ENCODE measurements around the gene C5orf34.
"Not testable (repeated sequence)": the region's sequence is repeated elsewhere in the genome, so short reads cannot be mapped to it uniquely, and the experiment has no call there.

Gene C5orf34

GRCh38 chr5:43514816-43515677 lies at the start of gene C5orf34:
Gene C5orf34 (minus strand): TSS chr5:43515148. CDS start chr5:43509339, 5,809 bp downstream.
- peak; percentile 95 for DNase-seq

GRCh38 chr5:43564289-43564850 lies 49.4 kb upstream of the C5orf34 start:
- no peak for DNase-seq

DNA sequence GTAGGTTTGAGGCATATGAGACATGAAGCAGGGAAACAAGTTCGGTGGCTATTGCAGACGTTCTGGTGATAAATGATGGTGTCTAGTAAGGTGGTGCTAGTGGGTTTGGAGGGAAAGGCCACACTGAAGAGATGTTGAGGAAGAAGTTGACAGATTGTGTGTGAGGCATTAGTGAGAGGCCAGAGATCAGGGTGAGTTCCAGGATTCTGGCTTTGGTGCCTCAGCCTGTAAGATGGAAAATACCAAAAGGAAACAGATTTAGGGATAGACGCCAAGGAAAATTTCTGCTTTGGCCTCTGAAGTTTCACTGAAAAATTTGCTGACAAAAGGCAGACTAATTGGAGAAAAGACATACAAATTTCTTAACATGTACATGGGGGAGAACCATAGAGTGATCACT lies 48.4 kb upstream of the C5orf34 start:
- no peak for DNase-seq

DNA sequence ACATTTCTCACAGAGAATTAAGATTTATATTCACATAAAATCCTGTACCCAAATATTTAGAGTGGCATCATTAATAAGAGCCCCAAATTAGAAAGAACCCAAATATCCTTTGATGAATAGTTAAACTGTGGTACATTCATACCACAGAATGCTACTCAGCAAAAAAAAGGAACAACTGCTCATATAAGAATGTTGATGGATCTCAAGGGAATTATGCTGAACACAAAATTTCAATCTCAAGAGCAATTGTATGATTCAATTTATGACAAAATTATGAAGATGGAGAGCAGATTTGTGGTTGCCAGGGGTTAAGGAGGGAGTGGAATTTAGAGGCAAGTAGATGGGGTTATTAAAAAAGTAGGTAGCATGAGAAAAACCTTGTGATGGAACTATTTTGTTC lies 46.4 kb upstream of the C5orf34 start:
- DNase-seq: no peak

DNA sequence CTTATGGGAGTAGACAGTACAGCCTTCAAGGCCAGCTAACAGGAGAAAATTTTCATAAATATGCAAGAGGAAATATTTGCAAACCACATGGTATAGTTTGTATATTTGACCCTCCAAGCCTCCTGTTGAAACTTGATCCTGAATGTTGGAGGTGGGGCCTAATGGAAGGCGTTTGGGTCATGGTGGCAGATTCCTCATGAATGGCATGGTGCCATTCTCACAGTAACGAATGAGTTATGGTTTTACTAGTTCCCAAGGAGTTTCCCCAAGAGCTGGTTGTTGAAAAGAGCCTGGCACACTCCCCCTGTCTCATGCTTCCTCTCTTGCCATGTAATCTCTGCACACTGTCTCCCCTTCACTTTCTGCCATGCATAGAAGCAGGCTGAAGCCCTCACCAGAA lies 45.2 kb upstream of the C5orf34 start:
- DNase-seq: no peak

DNA sequence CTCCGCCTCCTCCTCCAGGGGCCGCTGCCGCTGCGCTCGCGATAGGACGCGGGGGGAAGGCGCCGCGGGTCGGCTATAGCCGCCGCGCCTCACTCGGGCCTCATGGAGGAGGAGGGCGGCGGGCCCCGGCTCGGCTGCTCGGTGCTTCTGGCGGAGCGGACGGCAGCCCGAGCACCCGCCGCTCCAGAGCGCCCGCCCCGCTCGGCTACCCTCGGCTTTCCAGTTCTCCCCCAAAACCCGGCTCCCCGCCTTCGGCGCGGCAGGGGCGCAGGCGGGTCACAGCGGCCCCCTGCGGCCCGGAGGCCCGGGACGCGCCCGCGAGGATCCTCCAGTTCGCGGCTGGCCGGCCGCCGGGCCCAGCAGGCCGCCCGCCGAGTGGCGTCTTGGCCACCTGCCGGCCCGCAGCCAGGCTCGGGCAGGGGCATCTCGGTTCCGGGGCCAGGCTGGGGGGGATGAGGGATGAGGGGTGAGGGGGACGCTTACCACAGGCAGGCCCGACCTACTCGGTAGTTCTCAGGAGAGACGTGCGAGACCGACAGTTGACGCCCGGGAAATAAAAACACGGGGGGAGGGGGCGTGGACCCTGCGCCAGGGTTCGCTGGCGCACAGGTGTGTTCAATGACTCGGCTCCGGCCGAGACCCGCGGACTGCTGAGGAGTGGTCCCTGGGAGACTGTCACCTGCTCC lies 42.1 kb upstream of the C5orf34 start, which contains the start of gene PAIP1:
TSS of gene PAIP1 (minus strand) at position 221 of the 686 bp plus-strand sequence. CDS start 231 bp downstream, outside the sequence.
- DNase-seq: peak; percentile 62

DNA sequence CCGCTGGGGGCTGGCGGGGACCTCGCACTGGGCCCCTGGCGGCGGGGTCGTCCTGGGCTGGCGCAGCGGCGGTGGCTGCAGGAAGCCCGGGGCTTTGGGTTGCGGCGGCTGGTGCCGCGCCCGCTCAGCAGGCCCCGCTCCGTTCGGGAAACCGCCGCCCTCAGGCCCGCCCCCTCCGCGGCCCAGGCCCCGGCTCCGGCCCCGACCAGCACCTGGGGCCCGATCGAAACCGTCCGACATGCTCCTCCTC lies 41.6 kb upstream of the C5orf34 start:
- DNase-seq: not testable (repeated sequence)

- peak; percentile 38 for DNase-seq
These were observed 41.1 kb upstream of the C5orf34 start for GRCh38 chr5:43555895-43556606.

DNA sequence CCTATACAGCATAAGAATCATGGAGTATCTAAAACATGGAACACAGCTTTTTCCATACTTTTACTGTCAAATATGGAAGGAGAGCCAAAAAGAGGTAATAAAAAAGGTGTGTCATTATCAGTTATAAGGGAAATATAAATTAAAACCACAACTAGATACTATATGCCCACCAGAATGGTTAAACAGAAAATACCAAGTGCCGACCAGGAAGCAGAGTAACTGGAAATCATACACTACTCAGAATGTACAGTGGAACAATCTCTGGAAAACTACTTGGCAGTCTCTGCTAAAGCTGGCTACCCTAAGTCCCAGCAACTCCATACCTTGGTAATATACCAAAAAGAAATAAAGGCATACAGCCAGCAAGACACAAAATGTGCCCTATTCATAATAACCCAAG lies 39.5 kb upstream of the C5orf34 start:
- DNase-seq: no peak

- no peak for DNase-seq
These were observed 38.4 kb upstream of the C5orf34 start for GRCh38 chr5:43553381-43553780.

DNA sequence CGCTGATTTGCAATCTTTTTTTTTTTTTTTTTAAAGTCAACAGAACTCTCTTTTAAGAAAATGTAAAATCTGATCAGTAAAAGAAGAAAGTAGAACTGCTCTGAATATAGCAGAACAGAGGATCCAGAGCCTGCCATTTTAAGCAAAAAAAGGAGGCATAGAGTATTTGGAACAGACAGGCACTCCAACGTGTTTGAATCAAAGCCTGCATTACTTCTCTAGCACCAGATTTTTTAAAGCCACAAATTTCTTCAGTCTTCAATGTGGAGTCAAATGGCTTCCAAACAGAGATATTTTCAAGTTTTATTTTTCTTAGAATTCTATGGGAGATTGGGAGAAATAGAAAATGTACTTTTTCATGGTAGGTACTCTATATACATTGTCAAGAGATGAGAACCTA lies 36.8 kb upstream of the C5orf34 start:
- DNase-seq: no peak

DNA sequence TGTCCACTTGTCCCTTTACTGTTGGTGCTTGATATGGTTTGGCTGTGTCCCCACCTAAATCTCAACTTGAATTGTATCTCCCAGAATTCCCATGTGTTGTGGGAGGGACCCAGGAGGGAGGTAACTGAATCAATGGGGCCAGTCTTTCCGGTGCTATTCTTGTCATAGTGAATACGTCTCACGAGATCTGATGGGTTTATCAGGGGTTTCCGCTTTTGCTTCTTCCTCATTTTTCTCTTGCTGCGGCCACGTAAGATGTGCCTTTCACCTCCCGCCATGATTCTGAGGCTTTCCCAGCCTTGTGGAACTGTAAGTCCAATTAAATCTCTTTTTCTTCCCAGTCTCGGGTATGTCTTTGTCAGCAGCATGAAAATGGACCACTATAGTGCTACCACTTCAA lies 34.3 kb upstream of the C5orf34 start:
- DNase-seq: not testable (repeated sequence)

DNA sequence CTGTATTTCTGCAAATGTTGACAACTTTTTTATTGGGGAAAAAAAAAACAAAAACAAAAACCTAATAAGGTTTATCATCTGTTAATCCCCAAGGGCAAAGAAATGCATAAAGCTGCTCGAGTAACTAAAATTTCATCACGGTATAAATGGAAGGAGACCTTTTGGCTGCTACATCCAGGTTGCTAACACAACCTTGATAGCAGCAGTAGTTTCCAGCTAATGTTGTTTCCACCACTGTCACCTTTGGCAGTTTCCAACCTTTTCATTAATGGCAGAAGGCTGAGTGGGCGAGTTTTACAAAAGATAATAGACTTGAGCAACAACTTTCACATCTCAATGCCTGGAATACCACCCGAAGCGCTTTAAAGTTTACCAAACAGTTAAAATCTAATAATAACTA lies 33.4 kb upstream of the C5orf34 start:
- DNase-seq: no peak

DNA sequence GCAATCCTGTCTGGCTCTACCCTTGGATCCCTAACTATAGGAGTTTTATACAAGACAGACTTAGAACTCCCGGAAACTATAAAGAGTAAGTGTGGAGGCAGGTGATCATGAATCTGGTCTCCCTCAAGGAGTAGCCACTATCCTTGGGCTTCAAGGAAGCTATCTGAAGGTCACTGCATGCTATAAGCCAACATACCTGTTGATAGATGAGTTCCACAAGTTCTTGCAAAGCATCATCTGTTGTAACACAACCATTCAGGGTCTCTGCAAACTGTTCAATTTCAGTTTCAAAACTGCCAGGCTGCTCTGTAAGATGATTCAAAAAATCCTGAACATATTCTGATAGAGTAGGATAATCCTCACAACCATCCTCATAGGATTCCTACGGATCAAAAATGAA lies 32.6 kb upstream of the C5orf34 start:
- no peak for DNase-seq

GRCh38 chr5:43543434-43543833 lies 28.5 kb upstream of the C5orf34 start:
- DNase-seq: no peak

GRCh38 chr5:43540746-43541145 lies 25.8 kb upstream of the C5orf34 start:
- no peak for DNase-seq

DNA sequence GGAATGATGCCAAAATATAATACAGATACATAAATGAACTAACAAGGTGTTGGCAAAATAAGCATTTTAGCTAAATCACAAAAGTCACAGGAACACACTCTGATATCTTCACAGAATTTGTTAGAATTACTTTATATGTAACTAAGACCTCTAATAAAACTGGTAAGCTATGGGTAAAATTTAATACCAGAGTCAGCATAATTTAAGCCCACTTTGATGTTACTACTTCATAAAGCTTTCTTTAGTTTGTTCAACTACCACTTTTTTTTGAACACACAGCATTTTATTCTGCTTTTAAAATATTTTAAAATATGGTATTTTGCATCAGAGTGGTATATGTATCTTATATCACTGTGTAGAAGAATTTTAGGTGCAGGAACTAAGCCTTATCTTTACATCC lies 22.0 kb upstream of the C5orf34 start:
- no peak for DNase-seq

DNA sequence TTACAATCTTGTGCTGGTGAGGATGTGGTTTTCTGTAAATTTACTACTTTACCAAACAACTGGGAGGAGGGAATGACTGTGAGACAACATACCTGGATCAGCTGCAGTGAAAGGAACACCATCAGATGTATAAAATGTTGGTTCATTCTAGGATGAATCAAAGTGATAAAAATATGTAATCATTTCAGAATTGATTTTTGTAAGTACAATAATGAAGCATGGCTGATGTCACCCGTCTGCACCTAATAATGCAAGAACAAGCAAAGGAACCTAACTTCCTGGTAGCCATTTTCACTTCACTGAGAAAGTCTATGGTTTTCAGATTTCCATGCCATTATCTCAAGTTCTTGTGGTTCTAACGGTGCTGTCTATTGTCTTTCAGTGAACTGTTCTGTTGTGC lies 18.7 kb upstream of the C5orf34 start:
- DNase-seq: no peak

GRCh38 chr5:43530648-43531047 lies 15.7 kb upstream of the C5orf34 start:
- no peak for DNase-seq

DNA sequence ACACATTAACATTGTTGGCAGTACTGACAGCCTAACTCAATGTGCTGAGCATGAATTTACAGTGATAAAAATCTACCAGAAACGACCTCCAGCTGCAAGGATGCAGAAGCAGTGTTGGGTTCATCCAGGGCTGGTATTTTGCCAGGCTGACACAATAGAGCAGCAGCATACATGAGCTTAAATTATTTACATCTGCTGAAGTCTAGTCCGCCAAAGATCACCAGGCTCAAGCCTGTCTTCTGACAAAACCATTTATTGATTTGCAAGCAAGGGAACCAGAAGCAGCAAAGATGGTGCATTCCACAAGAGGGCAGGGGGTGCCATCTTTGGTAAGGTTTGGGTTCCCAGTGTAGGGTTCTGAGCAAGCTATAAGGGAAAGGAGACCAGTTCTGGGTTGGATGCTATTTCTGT lies 8.7 kb upstream of the C5orf34 start:
- no peak for DNase-seq

DNA sequence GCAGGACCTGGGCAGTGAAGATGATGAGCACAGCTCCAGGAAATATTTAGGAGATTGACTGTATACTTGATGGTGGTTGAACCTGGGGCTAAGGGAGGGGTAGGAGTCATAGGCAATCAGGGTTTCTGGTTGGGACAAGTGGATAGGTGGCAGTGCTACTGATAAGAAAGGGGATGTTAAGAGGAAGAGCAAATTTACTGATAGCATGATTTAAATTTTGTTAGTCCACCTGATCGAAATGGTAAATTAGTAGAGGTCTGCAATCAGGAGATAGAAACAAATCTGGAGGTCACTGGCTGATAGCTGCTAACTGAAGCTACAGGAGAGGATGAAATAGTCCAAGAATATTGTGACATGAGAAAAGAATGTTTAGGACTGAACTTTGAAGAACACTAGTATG lies 5.7 kb upstream of the C5orf34 start:
- DNase-seq: no peak

GRCh38 chr5:43515678-43516048 lies 715 bp upstream of the C5orf34 start:
- no peak for DNase-seq

- DNase-seq: no peak
These were observed 505 bp downstream of the C5orf34 start for GRCh38 chr5:43514471-43514815.

- no peak for DNase-seq
These were observed 923 bp downstream of the C5orf34 start for GRCh38 chr5:43514025-43514424.

All from activated T-cell treated with anti-CD3 and anti-CD28 coated beads for 4 hours (primary cell).